NT2/D1 (cell line): ENCODE measurements around the gene ENTPD7.
"Not testable (repeated sequence)": the region's sequence is repeated elsewhere in the genome, so short reads cannot be mapped to it uniquely, and the experiment has no call there.

Source experiments
- DNase-seq: peaks from one replicate; pipeline ENCODE4 v3.0.0-alpha.2; 2011; ENCODE audit warnings: low read depth, low spot score
- H3K27me3 ChIP-seq: 2 replicates; pipeline ENCODE4 v1.6.0; 2011; ENCODE audit warnings: mild to moderate bottlenecking; ENCODE audit not compliant: insufficient read length, insufficient read depth
- H3K36me3 ChIP-seq: 2 replicates; pipeline ENCODE4 v1.6.1; 2011; ENCODE audit warnings: mild to moderate bottlenecking, low read length, mixed read lengths; ENCODE audit not compliant: insufficient read depth, insufficient read length
- H3K4me1 ChIP-seq: 2 replicates; pipeline ENCODE4 v1.5.1; 2011; ENCODE audit not compliant: insufficient read depth, insufficient read length
- H3K4me3 ChIP-seq: 2 replicates; pipeline ENCODE4 v1.5.1; 2011; ENCODE audit warnings: low read depth; ENCODE audit not compliant: insufficient read length
- H3K9ac ChIP-seq: 2 replicates; pipeline ENCODE4 v1.6.0; 2011; ENCODE audit warnings: low read depth; ENCODE audit not compliant: insufficient read length
- H3K9me3 ChIP-seq: 2 replicates; pipeline ENCODE4 v1.5.1; 2011; ENCODE audit warnings: mild to moderate bottlenecking, low read length; ENCODE audit not compliant: insufficient read depth
- SUZ12 ChIP-seq: IDR thresholded peaks from 2 replicates; pipeline ENCODE4 v1.6.1; 2011; ENCODE audit not compliant: insufficient read length, insufficient read depth; ENCODE audit errors: extremely low read depth
- YY1 ChIP-seq: IDR thresholded peaks from 2 replicates; pipeline ENCODE4 v1.6.1; 2011; ENCODE audit not compliant: insufficient read length, insufficient read depth
- ZNF274 ChIP-seq: IDR thresholded peaks from 2 replicates; pipeline ENCODE4 v1.6.1; 2011; ENCODE audit warnings: mild to moderate bottlenecking, low read depth, low read length

ENTPD7 gene

GRCh38 chr10:99619090-99619800 is 40.1 kb upstream of the ENTPD7 start:
- DNase-seq = no peak
- H3K4me3 ChIP-seq = peak overlapping the region; percentile 89
- no peaks in the 10 kb centered on the region for H3K9me3 ChIP-seq
- TF ChIP-seq SUZ12 (no peak), YY1 (no peak), ZNF274 (no peak)
- H3K4me1 ChIP-seq = no peaks in the 10 kb centered on the region
- peak overlapping the region; percentile 88 for H3K9ac ChIP-seq
- H3K36me3 ChIP-seq = no peaks in the 10 kb centered on the region
- no peaks in the 10 kb centered on the region for H3K27me3 ChIP-seq

GRCh38 chr10:99619851-99620710 is 39.2 kb upstream of the ENTPD7 start, which contains the start of gene SLC25A28:
Gene SLC25A28 (minus strand): TSS chr10:99620439. CDS start chr10:99620335, 104 bp downstream.
- DNase-seq = no peak
- H3K27me3 ChIP-seq = no peaks in the 10 kb centered on the region
- H3K4me1 ChIP-seq = no peaks in the 10 kb centered on the region
- peak within 1 kb of the TSS; percentile 88 for H3K9ac ChIP-seq
- peak within 1 kb of the TSS; percentile 89 for H3K4me3 ChIP-seq
- H3K9me3 ChIP-seq = no peaks in the 10 kb centered on the region
- TF ChIP-seq ZNF274 = no peak
- no peak for TF ChIP-seq SUZ12
- no peak for TF ChIP-seq YY1
- H3K36me3 ChIP-seq = no peaks in the 10 kb centered on the region

GRCh38 chr10:99620711-99621453 is 38.4 kb upstream of the ENTPD7 start:
- no peaks in the 10 kb centered on the region for H3K27me3 ChIP-seq
- no peaks in the 10 kb centered on the region for H3K9me3 ChIP-seq
- H3K36me3 ChIP-seq = no peaks in the 10 kb centered on the region
- peak overlapping the region; percentile 68 for H3K4me3 ChIP-seq
- no peaks in the 10 kb centered on the region for H3K4me1 ChIP-seq
- DNase-seq = peak; percentile 97
- TF ChIP-seq SUZ12 = no peak
- TF ChIP-seq YY1 = no peak
- TF ChIP-seq ZNF274 = no peak
- H3K9ac ChIP-seq = peak overlapping the region; percentile 84

GRCh38 chr10:99621454-99622251 is 37.7 kb upstream of the ENTPD7 start:
- Histone ChIP-seq H3K9ac (peak overlapping the region; percentile 84), H3K4me1 (no peaks in the 10 kb centered on the region), H3K9me3 (no peaks in the 10 kb centered on the region), H3K4me3 (peak overlapping the region; percentile 68), H3K27me3 (no peaks in the 10 kb centered on the region), H3K36me3 (no peaks in the 10 kb centered on the region)
- no peak for DNase-seq
- TF ChIP-seq ZNF274 (no peak), YY1 (no peak), SUZ12 (no peak)

- no peaks in the 10 kb centered on the region for H3K4me1 ChIP-seq
- no peak overlapping the region for H3K9ac ChIP-seq
- TF ChIP-seq YY1 (no peak), ZNF274 (no peak), SUZ12 (no peak)
- no peaks in the 10 kb centered on the region for H3K36me3 ChIP-seq
- no peak overlapping the region for H3K4me3 ChIP-seq
- DNase-seq = no peak
- no peaks in the 10 kb centered on the region for H3K9me3 ChIP-seq
- no peaks in the 10 kb centered on the region for H3K27me3 ChIP-seq
Observed at GRCh38 chr10:99623919-99624318, 35.4 kb upstream of the ENTPD7 start.

- H3K4me3 ChIP-seq, DNase-seq, H3K9me3 ChIP-seq, H3K27me3 ChIP-seq, H3K36me3 ChIP-seq, H3K4me1 ChIP-seq, H3K9ac ChIP-seq: not testable (repeated sequence)
Observed at GRCh38 chr10:99625124-99625523, 34.2 kb upstream of the ENTPD7 start.
